Inferior parietal cortex (tissue), 1 donor: Measurements from ENCODE around the gene UBR2.

Source experiments
- DNase-seq: peaks from one replicate; pipeline ENCODE4 v3.0.0-alpha.2; 2016; ENCODE audit errors: extremely low spot score

The UBR2 gene

DNA sequence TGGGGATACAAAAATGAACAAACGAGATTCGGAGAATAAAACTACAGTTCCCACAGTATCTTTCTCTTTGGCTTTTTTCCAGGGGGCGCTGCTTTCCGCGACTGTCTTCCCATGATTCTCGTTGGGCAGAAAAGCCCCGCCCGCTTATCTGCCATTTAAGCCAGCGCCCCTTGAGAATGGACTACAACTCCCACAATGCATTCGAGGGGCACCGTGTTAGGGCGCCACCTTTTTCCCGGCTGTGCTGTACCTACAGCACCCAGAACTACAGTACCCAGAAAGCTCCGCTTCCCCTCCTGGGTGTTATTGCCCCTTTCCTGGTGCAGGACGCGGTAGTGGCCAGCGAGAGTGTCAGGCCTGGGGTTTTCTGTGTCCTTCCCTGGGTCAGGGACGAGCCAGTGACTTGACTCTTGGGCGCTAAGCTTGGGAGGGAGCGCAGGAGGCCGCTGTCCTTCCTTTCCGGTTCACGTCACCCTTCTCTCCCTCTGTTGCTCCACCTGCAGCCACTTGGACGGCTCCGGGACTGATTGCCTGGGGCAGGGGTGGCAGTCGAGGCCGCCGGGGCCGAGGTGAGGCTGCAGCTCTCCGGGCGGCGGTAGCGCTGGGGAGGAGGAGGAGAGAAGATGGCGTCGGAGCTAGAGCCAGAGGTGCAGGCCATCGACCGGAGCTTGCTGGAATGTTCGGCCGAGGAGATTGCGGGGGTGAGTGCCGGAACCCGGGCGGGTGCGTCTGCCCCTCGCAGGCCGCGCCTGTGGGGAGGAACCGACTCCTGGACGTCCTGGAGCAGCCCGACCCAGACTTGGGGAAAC, at the start of gene UBR2:
UBR2 (plus strand) TSS at position 333 of the 809 bp plus-strand sequence; CDS start at position 624, 291 bp downstream.
- peak; percentile 100 for DNase-seq

DNA sequence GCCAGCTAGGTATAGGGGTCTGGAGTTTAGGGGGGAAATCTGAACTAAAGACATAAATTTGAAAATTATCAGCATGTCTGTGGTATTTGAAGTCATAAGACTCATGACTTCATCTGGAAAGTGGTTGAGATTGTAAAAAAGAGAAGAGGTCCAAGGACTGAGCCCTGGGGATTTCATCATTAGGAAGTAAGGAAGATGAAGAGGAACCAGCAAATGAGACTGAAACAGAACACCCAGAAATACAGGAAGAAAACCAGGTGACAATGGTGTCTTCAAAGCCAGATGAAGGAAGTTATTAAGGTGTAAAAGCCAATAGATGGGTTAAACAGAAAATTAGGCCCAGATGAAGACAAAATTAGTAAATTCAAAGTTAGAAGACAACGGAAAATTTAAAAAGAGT, 49.1 kb upstream of the UBR2 start:
- no peak for DNase-seq

DNA sequence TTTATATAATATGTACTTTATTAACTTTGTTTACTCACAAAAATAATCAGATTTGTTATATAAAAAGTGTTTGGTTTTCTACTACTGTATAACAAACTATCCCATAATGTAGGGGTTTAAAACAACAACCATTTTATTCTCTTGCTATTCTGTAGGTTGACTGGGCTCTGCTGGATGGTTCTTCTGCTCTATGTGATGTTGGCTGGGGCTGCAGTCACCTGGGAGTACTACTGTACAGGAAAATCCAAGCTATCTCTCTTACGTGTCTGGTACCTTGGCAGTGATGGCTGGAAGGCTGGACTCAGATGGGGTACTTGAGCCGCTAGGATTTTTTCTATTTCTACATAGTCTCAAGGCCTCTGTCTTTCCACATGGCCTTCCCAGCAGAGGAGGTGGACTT, 44.0 kb upstream of the UBR2 start:
- no peak for DNase-seq

DNA sequence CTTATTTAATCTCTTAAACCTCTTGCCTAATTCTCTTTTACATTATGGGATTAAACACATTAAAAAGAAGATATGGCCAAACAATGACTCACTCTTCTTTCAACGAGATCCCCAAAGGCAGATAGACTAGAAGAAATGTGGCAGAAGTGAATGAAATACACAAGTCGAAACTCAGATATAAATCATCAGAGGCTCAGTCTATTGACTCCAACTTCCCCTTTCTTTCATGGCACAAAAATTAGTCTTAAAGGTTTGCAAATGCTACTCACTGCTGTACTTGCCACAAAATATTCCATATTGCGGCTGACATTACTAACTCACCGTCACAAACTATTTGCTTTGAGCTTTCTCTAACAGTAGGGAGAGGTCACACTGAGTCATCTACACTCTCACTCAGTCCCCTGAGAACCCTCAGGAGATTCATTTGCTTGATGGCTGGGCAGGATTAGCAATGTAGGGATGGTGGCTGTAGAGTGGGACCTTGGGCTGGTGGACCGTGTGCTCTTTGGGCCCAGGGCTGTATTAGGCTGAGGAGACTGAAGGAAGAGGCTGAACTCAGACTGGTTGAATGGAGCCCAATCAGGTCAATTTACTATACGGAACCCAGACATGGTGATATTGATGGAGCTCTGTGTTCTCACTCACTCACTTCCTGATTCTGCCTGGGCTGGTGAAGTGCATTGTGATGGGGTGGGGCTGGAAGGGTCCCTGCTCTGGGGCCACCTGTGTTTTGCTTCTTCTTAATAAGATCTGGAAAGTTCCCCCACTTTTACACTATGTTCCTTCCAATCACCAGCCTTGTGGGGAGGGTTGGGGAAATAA, 42.8 kb upstream of the UBR2 start:
- DNase-seq: no peak

DNA sequence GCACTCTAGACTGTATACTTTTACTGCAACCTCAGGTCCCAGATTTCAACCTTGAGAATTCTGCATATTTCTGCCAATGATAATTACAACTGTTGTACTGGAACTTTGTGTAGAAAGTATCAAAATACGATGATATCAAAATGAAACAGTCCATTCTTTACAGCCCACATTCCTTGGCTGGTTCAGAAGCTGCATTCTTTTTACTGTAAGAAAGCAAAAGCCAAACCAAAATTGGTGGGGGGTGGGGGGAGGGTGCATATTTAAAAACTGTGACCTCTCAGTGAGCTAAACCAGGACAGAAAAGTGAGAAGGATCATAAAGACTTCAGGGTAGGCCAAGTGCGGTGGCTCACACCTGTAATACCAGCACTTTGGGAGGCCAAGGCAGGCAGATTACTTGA, 41.8 kb upstream of the UBR2 start:
- no peak for DNase-seq

DNA sequence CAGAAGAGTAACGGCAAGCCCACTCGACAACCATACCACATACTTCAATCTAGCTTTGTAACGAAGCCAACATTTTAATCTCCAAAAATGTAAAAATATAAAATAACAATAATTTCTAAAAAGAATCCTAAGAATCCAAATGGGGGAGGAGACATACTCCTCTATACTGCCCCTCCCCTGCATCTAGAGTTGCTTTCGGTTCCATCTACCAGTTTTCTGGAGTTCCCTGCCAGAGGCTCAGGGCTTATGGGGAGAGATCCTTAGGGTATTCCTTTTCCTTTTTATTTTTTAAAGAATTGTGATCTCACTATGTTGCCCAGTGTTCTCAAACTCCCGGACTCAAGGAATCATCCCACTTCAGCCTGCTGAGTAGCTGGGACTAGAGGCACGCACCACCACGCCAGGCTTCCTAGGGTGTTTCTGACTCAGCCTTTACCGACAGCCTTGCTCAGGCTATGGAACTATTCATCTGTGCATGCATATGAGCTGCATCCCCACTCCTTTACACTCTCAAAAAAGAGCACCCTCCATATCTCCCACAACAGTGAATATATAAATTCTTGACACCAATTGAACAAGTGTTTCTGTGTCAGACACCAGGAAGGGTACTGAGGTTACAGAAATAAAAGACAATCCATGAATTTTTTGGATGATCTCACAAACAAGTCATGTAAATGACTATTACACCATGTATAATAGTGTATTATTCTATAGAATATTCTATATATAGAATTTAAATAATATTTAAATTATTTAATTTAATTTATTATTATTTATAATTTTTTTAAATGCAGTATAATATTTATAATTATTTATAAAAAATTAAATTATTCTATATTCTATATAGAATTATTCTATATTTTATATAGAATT, 40.7 kb upstream of the UBR2 start:
- DNase-seq: no peak

DNA sequence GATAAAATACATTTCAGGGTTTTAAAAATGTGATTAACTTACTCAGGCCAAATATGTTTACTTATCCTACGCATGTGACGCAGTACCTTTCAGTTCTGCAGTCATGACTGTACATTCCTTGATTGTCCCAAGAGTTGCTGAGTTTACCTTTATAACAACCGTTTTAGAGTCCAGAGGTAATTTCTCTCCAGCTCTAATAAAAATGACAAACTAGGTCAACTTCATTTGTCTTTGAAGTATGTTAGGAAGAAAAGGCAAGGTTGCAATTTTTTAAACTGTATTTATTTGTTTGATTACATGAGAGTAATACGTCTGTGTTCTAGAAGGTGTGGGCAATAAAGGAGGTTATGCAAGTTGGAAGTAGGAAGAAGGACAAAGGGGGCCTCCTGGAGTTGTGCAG, 38.6 kb upstream of the UBR2 start:
- DNase-seq: no peak

DNA sequence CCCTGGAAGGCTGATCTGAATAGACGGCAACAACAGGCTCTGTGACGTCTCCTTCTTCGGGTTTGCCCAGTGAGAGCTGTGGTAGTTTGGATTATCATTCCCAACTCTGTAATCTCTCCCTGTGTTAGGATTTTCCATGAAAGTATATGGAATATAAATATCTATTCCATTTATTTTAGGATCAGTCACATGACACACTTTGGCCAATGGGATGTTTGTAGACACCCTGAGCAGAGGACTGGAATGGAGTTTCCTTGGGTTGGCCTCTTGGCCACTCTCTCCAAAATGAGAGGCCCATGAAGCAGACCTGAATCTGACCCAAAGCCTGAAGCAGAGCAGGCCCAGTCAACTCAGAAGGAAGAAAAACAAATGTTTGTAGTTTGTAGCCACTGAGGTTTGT, 37.2 kb upstream of the UBR2 start:
- DNase-seq: no peak

DNA sequence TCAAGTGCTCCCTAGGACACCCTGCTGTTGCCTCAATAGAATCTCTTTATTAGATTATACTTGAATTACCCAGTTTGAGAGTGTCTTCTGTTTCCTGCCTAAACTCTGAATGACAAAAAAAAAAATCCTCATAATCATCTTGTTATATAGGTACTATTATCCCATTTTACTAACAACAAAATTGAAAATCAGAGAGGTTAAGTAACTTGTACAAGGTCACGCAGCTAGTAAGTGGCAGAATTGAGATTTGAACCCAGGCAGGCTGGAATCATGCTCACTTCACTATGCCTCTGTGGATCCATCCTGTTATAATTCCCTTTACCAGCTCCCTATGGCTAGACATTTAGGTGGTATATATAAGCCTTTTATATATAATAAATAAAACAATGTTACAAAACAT, 36.6 kb upstream of the UBR2 start:
- no peak for DNase-seq

DNA sequence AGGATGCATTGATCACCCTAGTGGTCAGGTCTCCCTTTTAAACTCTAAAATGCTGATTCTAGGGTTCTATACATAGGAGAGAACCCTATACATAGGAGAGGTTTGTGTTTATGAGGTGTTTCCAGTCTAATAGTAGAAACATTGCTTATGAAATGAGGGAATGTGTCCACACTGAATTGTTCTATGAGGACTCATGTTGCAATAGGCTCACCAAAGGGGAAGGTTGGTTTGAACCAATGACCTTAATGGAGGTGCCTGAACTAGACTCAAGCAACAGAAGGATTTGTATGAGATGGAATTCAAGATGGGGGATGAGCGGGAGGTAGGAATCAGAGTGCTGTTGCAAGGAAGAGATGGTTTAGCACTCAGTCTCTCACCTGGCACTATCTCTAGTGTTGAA, 33.5 kb upstream of the UBR2 start:
- DNase-seq: no peak

DNA sequence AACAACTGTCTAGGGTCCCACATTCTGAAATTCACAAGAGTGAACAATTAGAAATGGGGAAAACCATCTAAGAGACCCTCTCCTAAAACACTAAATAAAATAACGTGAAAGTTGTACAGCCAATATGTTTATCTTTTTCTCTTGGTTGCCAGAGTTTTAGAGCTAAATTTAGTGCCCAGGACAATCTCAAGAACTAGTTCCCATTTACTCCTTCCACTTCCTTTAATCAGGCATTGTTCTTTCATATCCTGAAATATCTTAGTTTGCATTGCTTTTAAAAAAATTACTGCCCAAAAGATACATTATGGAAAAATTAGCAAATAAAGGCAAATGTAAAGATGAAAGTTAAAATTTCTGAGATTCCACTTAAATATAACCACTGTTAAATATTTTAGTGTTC, 33.1 kb upstream of the UBR2 start:
- DNase-seq: no peak

DNA sequence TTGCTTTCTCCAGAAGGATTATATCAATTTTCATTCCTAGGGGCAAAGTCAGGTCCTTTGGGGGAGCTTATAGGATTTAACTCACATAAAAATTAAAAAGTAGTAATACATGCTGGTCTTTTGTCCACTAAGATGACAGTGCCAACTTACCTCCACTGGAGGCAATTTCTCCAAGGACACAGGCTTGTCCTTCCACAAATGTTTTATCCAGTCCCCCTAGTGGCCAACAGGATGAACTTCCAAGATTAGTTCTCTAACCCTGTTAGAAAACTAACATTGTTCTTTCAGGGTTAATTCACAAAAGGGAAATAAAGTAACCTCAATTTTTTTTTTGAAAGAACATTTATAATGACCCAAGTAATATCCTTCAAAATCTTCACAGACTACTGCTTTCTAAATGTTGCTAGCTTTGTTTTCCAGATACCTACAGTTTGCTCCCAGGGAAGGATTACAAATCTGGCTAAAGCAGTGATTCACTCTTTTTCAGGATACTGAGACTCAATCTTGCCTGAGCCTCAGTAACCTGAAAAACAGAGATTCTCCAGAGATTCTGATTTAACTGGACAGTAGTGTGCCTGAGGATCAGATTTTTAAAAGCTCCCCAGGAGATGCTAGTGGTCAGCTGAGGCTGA, 31.7 kb upstream of the UBR2 start:
- DNase-seq: peak; percentile 73

DNA sequence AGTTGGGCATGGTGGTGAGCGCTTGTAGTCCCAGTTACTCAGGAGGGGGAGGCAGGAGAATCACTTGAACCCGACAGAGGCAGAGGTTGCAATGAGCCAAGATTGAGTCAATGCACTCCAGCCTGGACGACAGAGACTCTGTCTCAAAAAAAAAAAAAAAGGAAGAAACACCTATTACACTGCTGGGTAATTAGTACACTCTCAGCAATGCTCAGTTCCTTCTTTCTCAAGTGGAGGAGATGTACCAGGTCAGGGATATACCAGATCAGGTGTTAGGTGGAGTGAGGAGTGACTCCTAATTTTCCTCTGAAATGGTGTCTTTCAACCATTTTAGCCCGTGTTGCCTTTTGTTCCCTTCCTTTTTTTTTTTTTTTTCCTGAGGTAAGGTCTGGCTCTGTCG, 30.0 kb upstream of the UBR2 start:
- DNase-seq: no peak

DNA sequence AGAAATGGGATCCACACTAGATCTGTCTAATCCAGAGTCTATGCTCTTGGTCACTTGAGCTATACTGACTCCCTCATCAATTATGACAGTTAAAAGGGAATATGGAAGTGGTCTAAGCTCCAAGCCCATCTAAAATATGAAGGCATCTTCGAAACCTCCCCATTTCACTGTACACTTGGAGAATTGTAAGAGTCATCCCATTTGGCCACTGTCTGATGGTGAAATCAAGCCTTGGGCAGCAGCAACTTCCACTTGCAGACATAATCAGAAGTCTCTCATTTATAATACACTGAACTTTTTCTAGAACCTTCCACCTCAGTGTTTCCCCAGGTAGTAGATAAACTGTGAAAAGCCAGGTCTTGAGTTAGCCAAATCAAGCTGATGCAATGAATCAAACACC, 26.3 kb upstream of the UBR2 start:
- DNase-seq: no peak

DNA sequence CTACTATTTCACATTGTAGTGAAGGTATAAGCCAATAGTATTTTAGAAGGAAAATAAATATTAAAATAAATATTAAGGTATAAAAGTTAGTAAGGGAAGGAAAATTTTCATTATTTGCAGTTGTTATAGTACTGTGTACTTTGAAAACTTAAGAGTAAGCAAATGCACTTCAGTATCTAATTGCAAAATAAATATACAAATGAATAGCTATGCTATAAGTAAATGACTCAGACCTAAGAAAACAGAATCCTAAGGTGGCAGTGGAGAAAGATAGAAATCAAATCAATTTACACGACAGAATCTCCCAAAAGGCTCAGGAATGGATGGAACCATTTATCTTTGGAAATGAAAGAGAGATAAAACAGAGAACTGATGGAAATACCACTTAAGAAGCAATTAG, 24.7 kb upstream of the UBR2 start:
- DNase-seq: no peak

DNA sequence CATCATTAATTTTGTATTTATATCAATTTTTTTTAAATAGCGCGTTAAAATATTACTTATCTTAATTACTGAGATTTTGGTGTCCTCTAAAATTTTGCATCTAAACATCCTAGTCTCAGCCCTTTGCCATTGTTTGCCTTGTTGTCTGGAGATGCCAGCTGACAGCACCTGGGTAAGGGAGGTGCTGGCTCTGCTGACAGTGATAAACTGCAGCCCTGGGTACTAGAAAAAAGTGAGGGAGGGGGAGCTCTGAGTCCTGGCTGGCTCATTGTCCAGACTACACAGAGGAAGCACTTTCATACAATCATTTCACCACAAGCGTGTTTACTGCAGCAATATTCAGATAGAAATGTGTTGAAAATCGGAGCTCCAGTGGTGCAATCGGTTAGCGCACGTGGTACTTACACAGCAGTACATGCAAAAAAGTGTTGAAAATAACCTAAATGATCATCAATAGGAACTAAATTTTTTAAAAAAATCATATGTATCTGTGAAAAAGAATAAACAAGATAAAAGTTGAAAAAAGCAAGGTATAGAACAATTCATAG, 18.5 kb upstream of the UBR2 start:
- no peak for DNase-seq

DNA sequence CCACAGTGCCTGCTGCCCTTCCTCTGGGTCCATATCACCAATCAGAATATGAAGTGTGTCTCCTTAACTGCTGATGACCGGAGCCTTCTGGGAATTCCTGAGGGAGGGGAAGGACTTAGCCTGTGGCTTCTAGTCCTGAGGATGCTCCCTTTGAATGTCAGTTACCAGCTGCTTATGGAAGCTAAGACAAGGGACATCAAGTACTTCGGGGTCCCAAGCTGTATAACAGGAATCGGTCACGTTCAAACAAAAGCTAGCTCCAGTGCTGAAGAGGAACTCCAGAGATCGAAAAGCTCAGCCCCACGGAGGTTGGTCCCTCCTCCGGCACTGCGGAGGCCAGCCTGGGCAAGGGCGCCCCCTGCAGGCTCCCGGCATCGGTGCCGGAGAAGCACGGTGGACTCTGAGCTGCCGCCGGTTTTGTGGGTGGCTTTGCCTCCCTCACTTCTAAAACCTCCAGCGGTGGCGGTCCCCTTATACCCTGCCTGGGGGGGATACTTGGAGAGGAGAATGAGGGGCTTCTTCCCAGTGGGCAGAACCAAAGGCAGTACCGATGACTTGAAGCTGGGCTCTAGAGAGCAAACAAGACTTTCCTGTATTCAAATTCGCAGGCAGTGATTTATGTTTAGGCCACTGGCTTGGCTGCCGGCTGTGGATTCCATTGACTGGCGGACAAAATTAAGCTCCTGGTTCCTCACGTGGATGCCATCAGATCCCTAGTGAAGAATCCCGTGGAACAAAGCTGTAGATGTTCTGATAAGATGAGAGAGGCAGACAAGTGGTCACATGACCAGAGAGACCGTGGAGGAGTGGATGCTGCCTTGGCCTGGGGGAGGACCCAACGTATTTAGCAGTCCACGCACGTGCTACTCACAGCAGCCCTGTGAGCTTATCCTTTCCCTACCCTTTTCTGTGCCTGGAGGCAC, 16.2 kb upstream of the UBR2 start:
- DNase-seq: peak; percentile 92

DNA sequence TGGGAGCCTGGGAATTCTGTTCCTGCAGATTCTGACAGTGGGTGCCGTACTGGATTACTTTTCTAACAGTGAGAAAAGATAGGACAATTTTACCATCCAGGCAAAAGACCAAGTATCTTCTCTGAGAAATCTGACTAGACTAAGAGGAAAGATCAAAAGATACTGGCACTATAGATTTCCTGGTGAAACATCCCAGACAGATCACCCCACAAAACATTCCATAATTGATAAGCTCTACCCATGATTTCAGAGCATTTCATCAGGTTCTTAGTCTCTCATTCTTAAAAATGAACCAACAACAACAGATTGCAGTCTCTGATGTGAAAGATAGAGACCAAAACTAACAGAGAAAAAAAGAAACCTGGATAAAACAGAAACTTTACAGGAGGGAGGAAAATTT, 13.6 kb upstream of the UBR2 start:
- no peak for DNase-seq

DNA sequence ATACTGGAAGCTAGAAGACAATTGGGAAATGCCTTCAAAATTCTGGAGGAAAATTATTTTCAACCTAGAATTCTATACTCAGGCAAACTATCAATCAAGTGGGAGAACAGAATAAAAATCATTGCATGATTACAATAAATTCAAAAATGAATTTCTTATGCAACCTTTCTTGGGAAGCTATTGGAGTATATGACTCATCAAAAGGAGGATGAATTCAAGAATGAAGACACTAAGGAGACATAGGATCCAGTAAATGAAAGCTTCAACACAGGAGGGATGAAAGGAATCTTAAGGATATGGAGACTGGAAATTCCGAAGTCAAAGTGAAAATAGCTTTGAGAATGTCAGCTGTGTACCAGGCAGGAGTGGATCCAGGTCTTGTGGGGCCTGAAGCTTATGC, 12.6 kb upstream of the UBR2 start:
- no peak for DNase-seq

DNA sequence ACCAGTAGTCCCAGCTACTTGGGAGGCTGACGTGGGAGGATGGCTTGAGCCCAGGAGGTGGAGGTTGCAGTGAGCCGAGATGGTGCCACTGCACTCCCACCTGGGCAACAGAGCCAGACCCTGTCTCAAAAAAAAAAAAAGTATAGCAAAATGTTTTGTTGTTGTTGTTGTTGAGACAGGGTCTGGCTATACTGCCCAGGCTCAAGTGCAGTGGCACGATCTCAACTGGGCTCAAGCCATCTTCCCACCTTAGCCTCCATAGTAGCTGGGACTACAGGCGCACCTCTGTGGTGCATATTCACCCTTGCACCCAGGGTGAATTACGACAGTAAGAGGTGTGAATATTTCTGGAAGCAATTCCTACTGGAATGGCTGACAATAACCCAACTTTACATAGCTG, 11.4 kb upstream of the UBR2 start:
- DNase-seq: no peak
